HG02981 (cell line): ENCODE results near the gene CKAP2L.

Experiments
- ATAC-seq: cut with Tn5 transposase; IDR thresholded peaks from one replicate; pipeline ENCODE4 v1.9.1; 2021; ENCODE audit warnings: mild to moderate bottlenecking, moderate library complexity; ENCODE audit not compliant: unreplicated experiment

CKAP2L gene

GRCh38 chr2:112793449-112793978, 29.1 kb upstream of the CKAP2L start:
- no peak for ATAC-seq

GRCh38 chr2:112792419-112792818, 28.0 kb upstream of the CKAP2L start:
- no peak for ATAC-seq

GRCh38 chr2:112791693-112792230, 27.4 kb upstream of the CKAP2L start:
- no peak for ATAC-seq

- no peak for ATAC-seq
Observed at GRCh38 chr2:112791019-112791418, 26.6 kb upstream of the CKAP2L start.

- ATAC-seq: no peak
Observed at GRCh38 chr2:112790305-112790704, 25.9 kb upstream of the CKAP2L start.

GRCh38 chr2:112789186-112789585, 24.8 kb upstream of the CKAP2L start:
- no peak for ATAC-seq

GRCh38 chr2:112788653-112789052, 24.2 kb upstream of the CKAP2L start:
- no peak for ATAC-seq

- ATAC-seq: no peak
Observed at GRCh38 chr2:112787729-112788393, 23.5 kb upstream of the CKAP2L start.

GRCh38 chr2:112787294-112787693, 22.9 kb upstream of the CKAP2L start:
- no peak for ATAC-seq

- no peak for ATAC-seq
Observed at GRCh38 chr2:112784199-112785189, 20.1 kb upstream of the CKAP2L start, which contains the start of gene IL1A. IL1A (minus strand) TSS chr2:112784493; CDS start chr2:112783770, 723 bp downstream.

- ATAC-seq: no peak
Observed at GRCh38 chr2:112783187-112783714, 18.8 kb upstream of the CKAP2L start.

GRCh38 chr2:112782234-112782799, 17.9 kb upstream of the CKAP2L start:
- ATAC-seq: peak; percentile 85

- ATAC-seq: no peak
Observed at GRCh38 chr2:112779598-112779997, 15.2 kb upstream of the CKAP2L start.

- no peak for ATAC-seq
Observed at GRCh38 chr2:112777036-112777435, 12.6 kb upstream of the CKAP2L start.

- no peak for ATAC-seq
Observed at GRCh38 chr2:112776113-112776512, 11.7 kb upstream of the CKAP2L start.

GRCh38 chr2:112774536-112775285, 10.3 kb upstream of the CKAP2L start:
- no peak for ATAC-seq

GRCh38 chr2:112773556-112773955, 9.1 kb upstream of the CKAP2L start:
- ATAC-seq: no peak

GRCh38 chr2:112772911-112773475, 8.6 kb upstream of the CKAP2L start:
- no peak for ATAC-seq

- ATAC-seq: no peak
Observed at GRCh38 chr2:112772322-112772721, 7.9 kb upstream of the CKAP2L start.

- ATAC-seq: no peak
Observed at GRCh38 chr2:112768432-112768831, 4.0 kb upstream of the CKAP2L start.
